OCI-LY1 (cell line): ENCODE measurements around the gene PPAT.

ENCODE experiments used
- CTCF ChIP-seq: fragments of 200-600 bp; sonication (generic), shearing (Covaris generic); IDR thresholded peaks from 2 replicates; pipeline ENCODE4 v1.5.1; 2017; ENCODE audit warnings: mild to moderate bottlenecking, antibody characterized with exemption, low read length, moderate library complexity, mixed read lengths
- EZH2 ChIP-seq: fragments of 200-600 bp; sonication (generic), shearing (Covaris generic); IDR thresholded peaks from 2 replicates; pipeline ENCODE4 v1.8.0; 2017; ENCODE audit warnings: borderline replicate concordance, mixed run types, mild to moderate bottlenecking, antibody characterized with exemption, low read length, moderate library complexity, mixed read lengths

GRCh38 chr4:56445699-56446098, 10.3 kb upstream of the PPAT start:
- TF ChIP-seq CTCF = no peak
- TF ChIP-seq EZH2 = no peak
